GM12878 (cell line): ENCODE results near the gene DACH1. TPM values are rescaled to one million over a fixed set of nuclear protein-coding genes. Genes with fewer than 3 reads are reported as not detected.

Experiments
- ATAC-seq: fragments of 200-7000 bp; cut with Tn5 transposase; 3 replicates; pipeline ENCODE4 v1.9.1; 2020; ENCODE audit warnings: mild to moderate bottlenecking, moderate library complexity
- BruUV-seq: library from RNA; stranded (reverse); fragments of 400-500 nt; replicated peaks from 2 replicates; lab custom pipeline; 2021; lab: Mats Ljungman, UMichigan
- CTCF ChIA-PET: fragments of 300-600 bp; sonication (Branson Sonifier 250); formaldehyde crosslinking; extraction: SDS; loops from one replicate; lab custom pipeline; 2021; ENCODE audit warnings: inconsistent platforms; lab: Yijun Ruan, JAX
- POLR2A ChIA-PET: fragments of 350-600 bp; formaldehyde crosslinking; extraction: SDS; loops from one replicate; lab custom pipeline; 2021; ENCODE audit warnings: inconsistent platforms; lab: Charles Lee
- RAD21 ChIA-PET: fragments of 300-600 bp; sonication (Branson Sonifier 250); formaldehyde crosslinking; loops from one replicate; lab custom pipeline; 2023; ENCODE audit warnings: antibody characterized with exemption; ENCODE audit not compliant: unreplicated experiment; lab: Charles Lee
- SMC1A ChIA-PET: fragments of 300-600 bp; sonication (Branson Sonifier 250); formaldehyde crosslinking; loops from one replicate; lab custom pipeline; 2023; ENCODE audit not compliant: unreplicated experiment, uncharacterized antibody; lab: Charles Lee
- DNase-seq: peaks from one replicate; pipeline ENCODE4 v3.0.0-alpha.2; 2011; ENCODE audit warnings: low read depth, low spot score
- FAIRE-seq: peaks from 3 replicates; lab custom pipeline; 2011; peaks lifted over from hg19 to GRCh38; lab: Jason Lieb, UNC
- H2AFZ ChIP-seq: 2 replicates; pipeline ENCODE4 v1.6.0; 2011; ENCODE audit warnings: low read depth, low read length, control low read depth; ENCODE audit not compliant: control insufficient read depth
- H3K27ac ChIP-seq: 2 replicates; pipeline ENCODE4 v1.5.1; 2011; ENCODE audit warnings: control low read depth; ENCODE audit not compliant: control insufficient read depth, insufficient read depth
- H3K27me3 ChIP-seq, 2 experiments: replicated peaks in 1 of 2; 2 replicates each; pipeline versions ENCODE4 v1.6.0 to v1.6.1; 2011; ENCODE audit warnings: low read length in 1 of 2; ENCODE audit not compliant: control insufficient read depth in 2 of 2, insufficient read depth in 2 of 2
- H3K36me3 ChIP-seq, 2 experiments: 2 replicates each; pipeline ENCODE4 v1.5.1; 2011; ENCODE audit warnings: low read length in 1 of 2; ENCODE audit not compliant: control insufficient read depth in 2 of 2, insufficient read depth in 2 of 2
- H3K4me1 ChIP-seq: 2 replicates; pipeline ENCODE4 v1.6.1; 2011; ENCODE audit warnings: mild to moderate bottlenecking, low read length, moderate library complexity, mixed read lengths; ENCODE audit not compliant: control insufficient read depth, insufficient read depth
- H3K4me2 ChIP-seq: 2 replicates; pipeline ENCODE4 v1.6.0; 2011; ENCODE audit warnings: control low read depth; ENCODE audit not compliant: control insufficient read depth, insufficient read depth
- H3K4me3 ChIP-seq: fragments of 200-600 bp; sonication (generic); 2 replicates; pipeline ENCODE4 v1.5.1; 2016
- H3K79me2 ChIP-seq: 2 replicates; pipeline ENCODE4 v1.6.0; 2011; ENCODE audit warnings: low read length; ENCODE audit not compliant: control insufficient read depth, insufficient read depth
- H3K9ac ChIP-seq: 2 replicates; pipeline ENCODE4 v1.8.0; 2011; ENCODE audit warnings: low read length, control low read depth, mixed read lengths; ENCODE audit not compliant: control insufficient read depth, insufficient read depth
- H3K9me3 ChIP-seq: replicated peaks from 3 replicates; pipeline ENCODE4 v1.5.1; 2011; ENCODE audit warnings: mild to moderate bottlenecking, low read length; ENCODE audit not compliant: control insufficient read depth, insufficient read depth
- H4K20me1 ChIP-seq: 2 replicates; pipeline ENCODE4 v1.6.0; 2011; ENCODE audit not compliant: control insufficient read depth, insufficient read depth
- BHLHE40 ChIP-seq, 2 experiments: fragments of 450-650 bp in 1 of 2; IDR thresholded peaks; 2 replicates each; pipeline ENCODE4 v1.6.1; 2011 to 2017; ENCODE audit warnings: low read depth in 2 of 2, borderline replicate concordance in 1 of 2, improper control_type of control experiment in 1 of 2, low read length in 1 of 2, mild to moderate bottlenecking in 1 of 2
- CBFB ChIP-seq: IDR thresholded peaks from 2 replicates; pipeline ENCODE4 v1.6.1; 2016; ENCODE audit warnings: antibody characterized with exemption, low read depth
- PKNOX1 ChIP-seq: fragments of 450-650 bp; IDR thresholded peaks from 2 replicates; pipeline ENCODE4 v1.6.1; 2016; ENCODE audit warnings: mild to moderate bottlenecking
- RELA ChIP-seq: fragments of 450-650 bp; IDR thresholded peaks from 2 replicates; pipeline ENCODE4 v1.8.0; 2014; ENCODE audit warnings: borderline replicate concordance; ENCODE audit not compliant: partially characterized antibody
- TCF12 ChIP-seq: IDR thresholded peaks from 2 replicates; pipeline ENCODE4 v1.6.1; 2011; ENCODE audit warnings: low read depth, mild to moderate bottlenecking, low read length
- ZBTB40 ChIP-seq: fragments of 450-650 bp; IDR thresholded peaks from 2 replicates; pipeline ENCODE4 v1.6.1; 2016; ENCODE audit warnings: mild to moderate bottlenecking, moderate library complexity, borderline replicate concordance
- ZNF207 ChIP-seq: fragments of 450-650 bp; IDR thresholded peaks from 2 replicates; pipeline ENCODE4 v1.6.1; 2014; ENCODE audit warnings: antibody characterized with exemption, mild to moderate bottlenecking, borderline replicate concordance
- ZZZ3 ChIP-seq: IDR thresholded peaks from 2 replicates; pipeline ENCODE4 v1.6.1; 2011; ENCODE audit warnings: low read depth; ENCODE audit not compliant: control insufficient read depth, insufficient read length
- WGBS: methylation state at CpG from one replicate; pipeline ENCODE4 v1.1.6; 2016; ENCODE audit warnings: low lambda C conversion rate; ENCODE audit not compliant: insufficient replicate concordance, insufficient coverage; ENCODE audit errors: missing lambda C conversion rate; 5-methylcytosine and 5-hydroxymethylcytosine counted together
- in situ Hi-C: fragments of 300-500 bp; cut with MboI; formaldehyde crosslinking; loops from 9 replicates; pipeline ENCODE4 v1.14.3; 2018; ENCODE audit warnings: mixed read lengths
- intact Hi-C: fragments of 100-400 bp; cut with micrococcal nuclease; formaldehyde crosslinking; loops from one replicate; pipeline ENCODE4 v1.14.2; 2022; ENCODE audit not compliant: unreplicated experiment
- polyA plus RNA-seq, 11 experiments: library from polyadenylated mRNA; depleted of rRNA in 4 of 11; unstranded in 6 of 11; stranded (reverse) in 5 of 11; fragments of >200 nt; fragmentation: Nextera tagmentation in 4 of 11; fragmentation: Illumina TruSeq in 1 of 11; extraction: Ambion mirVana in 4 of 11; extraction: Trizol in 1 of 11; gene quantifications; 1 replicate in 1 of 11; 2 replicates in 10 of 11; pipeline versions ENCODE4 v1.2.1 to v1.2.3, GENCODE V29; 2011 to 2016; ENCODE audit warnings: inconsistent platforms in 2 of 11, missing spikeins in 2 of 11, low read depth in 1 of 11
- total RNA-seq, 4 experiments: library from RNA; depleted of rRNA in 3 of 4; stranded (reverse); fragments of >200 nt in 3 of 4; fragmentation: Illumina TruSeq in 1 of 4; extraction: Trizol in 1 of 4; gene quantifications; 2 replicates each; pipeline versions ENCODE4 v1.2.1 to v1.2.3, GENCODE V29; 2013 to 2021

DACH1 gene
- total and polyA plus RNA-seq, 10 of the 15 experiments (the other 5 are each of a cell fraction or from before 2014, with no cell fraction given), result 0.05 TPM; not detected in 9

DNA sequence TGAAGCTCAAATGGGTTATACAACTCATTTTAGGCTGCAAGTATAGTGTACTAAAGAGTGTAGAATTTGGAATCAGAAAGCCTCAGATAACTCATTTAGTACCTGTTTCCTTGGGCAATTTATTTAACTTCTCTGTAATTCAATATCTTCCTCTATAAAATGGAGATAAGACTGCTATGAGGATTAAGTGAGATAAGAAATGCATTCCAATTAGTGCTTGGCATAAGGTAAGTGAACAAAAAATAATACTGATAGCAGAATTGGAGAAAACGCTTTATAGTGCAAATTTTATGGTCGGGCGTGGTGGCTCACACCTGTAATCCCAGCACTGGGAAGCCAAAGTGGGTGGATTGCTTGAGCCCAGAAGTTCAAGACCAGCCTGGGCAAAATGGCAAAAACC lies 25.0 kb downstream of the DACH1 start:
- WGBS, result 0% methylated on average over 3 of the region's 3 CpGs
- no peak for FAIRE-seq
- Histone ChIP-seq H3K4me3 (no peak overlapping the region), H3K36me3 (no peaks in the 10 kb centered on the region), H3K79me2 (no peaks in the 10 kb centered on the region), H3K9ac (no peak overlapping the region), H3K27me3 (no peaks in the 10 kb centered on the region), H3K4me2 (no peak overlapping the region), H3K27ac (no peak overlapping the region), H3K4me1 (no peaks in the 10 kb centered on the region), H4K20me1 (no peaks in the 10 kb centered on the region), H3K9me3 (no peaks in the 10 kb centered on the region), H2AFZ (no peak overlapping the region)
- in situ Hi-C loops, result no loop called here
- no peak for DNase-seq
- no peak for TF ChIP-seq BHLHE40 (IDR thresholded peaks at IDR 0.05; ENCODE audit: borderline replicate concordance in 1 of 2, low read depth in 2 of 2, low read length in 1 of 2)
- no peak for TF ChIP-seq ZBTB40
- no peak for TF ChIP-seq TCF12
- TF ChIP-seq ZNF207, result no peak
- TF ChIP-seq RELA, result no peak
- no peak for TF ChIP-seq PKNOX1
- no peak for TF ChIP-seq CBFB
- TF ChIP-seq ZZZ3, result no peak
- RAD21 ChIA-PET, result no interaction called here
- intact Hi-C loops, result loop anchor here (10.0 kb wide), 1 partner anchor 57 kb away; no protein-coding TSS in a partner anchor
- POLR2A ChIA-PET, result no interaction called here
- SMC1A ChIA-PET, result no interaction called here
- no TSS peak for BruUV-seq
- ATAC-seq, result no peak
- CTCF ChIA-PET, result no interaction called here
